ENCODE results near the gene GMCL2. TPM values are rescaled to one million over a fixed set of nuclear protein-coding genes. Genes with fewer than 3 reads are reported as not detected.

The GMCL2 gene
- total and polyA plus RNA-seq, 11 donors: not detected

DNA sequence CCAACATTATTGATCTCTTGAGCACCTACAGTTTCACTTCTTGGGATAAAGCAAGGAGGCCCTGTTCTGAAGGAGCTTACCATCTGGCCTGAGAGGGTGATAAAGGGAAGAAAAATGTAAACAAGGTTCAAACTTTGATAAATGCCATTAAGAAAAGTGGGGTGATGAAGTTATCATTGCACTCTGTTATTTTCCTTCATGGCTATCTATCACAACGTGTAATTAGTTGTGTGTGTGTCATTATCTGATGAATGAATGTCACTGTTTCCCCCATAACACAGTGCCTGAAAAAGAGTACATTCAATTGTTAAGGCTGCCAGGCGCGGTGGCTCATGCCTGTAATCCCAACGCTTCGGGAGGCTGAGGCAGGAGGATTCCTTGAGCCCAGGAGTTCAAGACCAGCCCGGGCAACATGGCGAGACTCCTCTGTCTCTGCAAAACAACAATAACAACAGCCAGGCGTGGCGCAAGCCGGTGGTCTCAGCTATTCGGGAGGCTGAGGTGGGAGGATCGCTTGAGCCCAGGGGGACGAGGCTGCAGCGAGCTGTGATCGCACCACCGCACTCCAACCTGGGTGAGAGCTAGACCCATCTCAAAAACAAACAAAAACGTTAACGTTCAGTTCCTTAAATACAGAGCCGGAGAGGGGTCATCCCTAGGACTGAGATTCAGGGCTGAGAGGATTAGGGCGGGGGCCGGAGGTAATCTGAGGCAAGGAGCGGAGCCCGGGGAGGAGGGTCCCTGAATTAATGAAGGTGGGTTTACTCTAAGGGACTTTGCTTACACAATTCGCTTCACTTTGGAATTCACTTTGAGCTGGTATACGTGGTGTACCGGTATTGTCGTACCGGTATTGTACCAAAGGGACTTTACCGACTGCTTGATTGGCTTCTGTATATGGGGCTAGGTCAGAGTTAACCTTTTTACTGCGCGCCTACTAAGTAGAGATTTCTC, 34.4 kb downstream of the GMCL2 start:
- Histone ChIP-seq H3K4me3 (peak overlapping the region; percentile 57 to 97 (median 84)), H3K4me1 (peaks cover 6 to 28% (median 17%) of the 10 kb centered on the region in 12 donors), H3K27me3 (no peaks in the 10 kb centered on the region), H3K36me3 (peaks cover 0 to 40% (median 36%) of the 10 kb centered on the region in 9 donors), H3K9me3 (no peaks in the 10 kb centered on the region), H3K27ac (peak overlapping the region in 8 of 12 donors; percentile 41 to 83 (median 74))
- ATAC-seq (no peak), DNase-seq (no peak)
- TF ChIP-seq POLR2A (IDR thresholded peaks at IDR 0.05): no peak
- intact Hi-C loops (cut with DNase I): loop anchor here in 1 of 10 donors (2.0 kb wide), 1 partner anchor 22 kb away; the partner anchor contains the start of gene RMND5B
- 44 to 57% (median 52%) methylated on average over 26 to 31 of the region's 31 CpGs for WGBS, 4 donors

GRCh38 chr5:178150977-178151734, 36.0 kb downstream of the GMCL2 start:
- Histone ChIP-seq H3K9me3 (no peaks in the 10 kb centered on the region), H3K36me3 (peaks cover 0 to 56% (median 52%) of the 10 kb centered on the region in 9 donors), H3K4me1 (peaks cover 6 to 28% (median 17%) of the 10 kb centered on the region in 12 donors), H3K27ac (peak overlapping the region in 1 of 12 donors; percentile 17), H3K27me3 (no peaks in the 10 kb centered on the region), H3K4me3 (no peak overlapping the region)
- TF ChIP-seq CTCF (IDR thresholded peaks at IDR 0.05) (no peak), POLR2A (IDR thresholded peaks at IDR 0.05) (no peak)
- DNase-seq (no peak), ATAC-seq (no peak)
- intact Hi-C loops (cut with DNase I): no loop called here
- WGBS, 4 donors: 67 to 75% (median 72%) methylated on average over 11 of the region's 11 CpGs

DNA sequence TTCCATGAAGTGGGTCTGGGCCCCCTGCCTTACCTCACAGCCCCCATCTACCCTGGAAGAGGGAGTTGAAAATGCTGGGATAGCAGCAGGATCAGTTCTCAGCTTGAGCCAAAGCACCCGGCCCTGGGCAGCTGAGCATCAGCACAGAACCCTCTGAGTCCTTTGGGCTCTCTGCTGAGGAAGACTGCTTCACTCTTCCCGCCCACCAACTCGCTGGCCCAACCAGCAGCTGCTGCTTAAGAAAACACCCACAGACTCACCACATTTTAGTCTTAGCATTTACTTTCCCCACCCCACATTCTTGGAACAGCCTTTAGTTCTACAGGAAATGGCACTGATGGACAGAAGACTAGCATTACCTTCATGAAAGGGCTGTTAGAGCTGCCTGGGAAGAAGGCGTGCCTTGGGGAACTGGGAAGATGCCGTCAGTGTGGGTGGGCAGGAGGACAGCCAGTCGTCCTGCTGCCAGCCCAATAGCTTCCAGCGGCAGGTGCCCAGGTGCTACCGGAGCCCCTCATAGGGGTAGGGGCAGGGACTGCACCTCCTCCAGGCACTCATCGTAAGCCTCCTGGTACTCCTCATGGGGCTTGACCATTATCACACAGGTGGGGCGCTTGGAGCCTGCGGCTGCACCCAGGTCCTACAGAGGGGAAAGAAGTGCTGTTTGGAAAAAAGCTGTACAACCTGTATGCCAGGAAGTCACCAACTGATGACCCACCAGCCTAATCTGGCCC, 37.8 kb downstream of the GMCL2 start:
- TF ChIP-seq CTCF (IDR thresholded peaks at IDR 0.05) (no peak), POLR2A (IDR thresholded peaks at IDR 0.05) (no peak)
- 80 to 83% (median 83%) methylated on average over 11 of the region's 11 CpGs for WGBS, 4 donors
- ATAC-seq (no peak), DNase-seq (no peak)
- H3K27me3 ChIP-seq: no peaks in the 10 kb centered on the region
- peaks cover 6 to 27% (median 16%) of the 10 kb centered on the region in 12 donors for H3K4me1 ChIP-seq
- no peaks in the 10 kb centered on the region for H3K9me3 ChIP-seq
- H3K4me3 ChIP-seq: no peak overlapping the region
- intact Hi-C loops (cut with DNase I): loop anchor here in 6 of 10 donors (5.0 kb wide), 1 partner anchor 72 kb away; no protein-coding TSS in a partner anchor
- no peak overlapping the region for H3K27ac ChIP-seq
- peaks cover 0 to 74% (median 70%) of the 10 kb centered on the region in 9 donors for H3K36me3 ChIP-seq

- no peaks in the 10 kb centered on the region for H3K9me3 ChIP-seq
- TF ChIP-seq CTCF (IDR thresholded peaks at IDR 0.05) (no peak), POLR2A (IDR thresholded peaks at IDR 0.05) (no peak)
- peaks cover 0 to 93% (median 89%) of the 10 kb centered on the region in 9 donors for H3K36me3 ChIP-seq
- DNase-seq (no peak), ATAC-seq (no peak)
- H3K4me1 ChIP-seq: peaks cover 0 to 23% (median 11%) of the 10 kb centered on the region in 12 donors
- intact Hi-C loops (cut with DNase I): loop anchor here in 6 of 10 donors (5.0 kb wide), 1 partner anchor 70 kb away; no protein-coding TSS in a partner anchor
- H3K4me3 ChIP-seq: no peak overlapping the region
- no peak overlapping the region for H3K27ac ChIP-seq
- no peaks in the 10 kb centered on the region for H3K27me3 ChIP-seq
- 83 to 91% (median 88%) methylated on average over 14 to 15 of the region's 15 CpGs for WGBS, 4 donors
Observed at GRCh38 chr5:178147406-178147805, 39.8 kb downstream of the GMCL2 start.
